Measurements from ENCODE around the gene PALM3.

- TF ChIP-seq EZH2 (IDR thresholded peaks at IDR 0.05; ENCODE audit: borderline replicate concordance, low read length): no peak
- no peak for TF ChIP-seq CTCF (IDR thresholded peaks at IDR 0.05; ENCODE audit: low read length)
Observed at GRCh38 chr19:14102756-14103155, 40.9 kb upstream of the PALM3 start.

All from OCI-LY1 (cell line).